Panc1 (cell line): ENCODE measurements around the gene DIS3L2. TPM values are rescaled to one million over a fixed set of nuclear protein-coding genes. Genes with fewer than 3 reads are reported as not detected.

Experiments used
- ATAC-seq: fragments of 200-7000 bp; cut with Tn5 transposase; 2 replicates; pipeline ENCODE4 v1.9.1; 2020; ENCODE audit warnings: mild to moderate bottlenecking, moderate library complexity
- BruUV-seq: library from RNA; stranded (reverse); fragments of 400-500 nt; replicated peaks from 2 replicates; lab custom pipeline; 2021; lab: Mats Ljungman, UMichigan
- CTCF ChIA-PET: fragments of 300-600 bp; sonication (Branson Sonifier 250); formaldehyde crosslinking; loops from one replicate; lab custom pipeline; 2022; ENCODE audit warnings: antibody characterized with exemption; lab: Charles Lee
- POLR2A ChIA-PET: fragments of 300-600 bp; sonication (Branson Sonifier 250); formaldehyde crosslinking; loops from one replicate; lab custom pipeline; 2022; ENCODE audit warnings: antibody characterized with exemption; lab: Charles Lee
- DNase-seq: peaks from one replicate; pipeline ENCODE4 v3.0.0-alpha.2; 2010; ENCODE audit warnings: low read depth, low spot score
- H3K27ac ChIP-seq: 2 replicates; pipeline ENCODE4 v1.5.1; 2011; ENCODE audit warnings: mild to moderate bottlenecking, low read length, inconsistent platforms
- H3K27me3 ChIP-seq: fragments of 200-500 bp; sonication (Bioruptor generic); 2 replicates; pipeline ENCODE4 v1.6.0; 2014; ENCODE audit warnings: low read length, inconsistent platforms; ENCODE audit not compliant: control insufficient read depth, insufficient read depth
- H3K36me3 ChIP-seq: fragments of 200-500 bp; sonication (Bioruptor generic); 2 replicates; pipeline ENCODE4 v1.5.1; 2014; ENCODE audit warnings: inconsistent platforms, mild to moderate bottlenecking, low read length, moderate library complexity; ENCODE audit not compliant: control insufficient read depth, insufficient read depth
- H3K4me1 ChIP-seq: 2 replicates; pipeline ENCODE4 v1.5.1; 2011; ENCODE audit warnings: inconsistent platforms, mild to moderate bottlenecking, low read length, moderate library complexity; ENCODE audit not compliant: control insufficient read depth, insufficient read depth
- H3K4me3 ChIP-seq, 2 experiments: 2 replicates each; pipeline ENCODE4 v1.5.1; 2011 to 2012; ENCODE audit warnings: low read depth in 2 of 2, low read length in 2 of 2, mild to moderate bottlenecking in 2 of 2, inconsistent platforms in 1 of 2, moderate library complexity in 1 of 2
- H3K9me3 ChIP-seq: fragments of 200-500 bp; sonication (Bioruptor generic); 2 replicates; pipeline ENCODE4 v1.5.1; 2014; ENCODE audit warnings: low read depth, mild to moderate bottlenecking, inconsistent platforms, low read length, moderate library complexity; ENCODE audit not compliant: control insufficient read depth, insufficient read depth
- CTCF ChIP-seq: fragments of 450-650 bp; IDR thresholded peaks from 2 replicates; pipeline ENCODE4 v1.5.1; 2017; ENCODE audit warnings: mild to moderate bottlenecking
- POLR2AphosphoS5 ChIP-seq: IDR thresholded peaks from 2 replicates; pipeline ENCODE4 v1.6.1; 2012; ENCODE audit warnings: mild to moderate bottlenecking, low read depth, low read length, moderate library complexity
- SIN3A ChIP-seq: IDR thresholded peaks from 2 replicates; pipeline ENCODE4 v1.6.1; 2012; ENCODE audit warnings: low read depth, mild to moderate bottlenecking, low read length, moderate library complexity, borderline replicate concordance; ENCODE audit not compliant: insufficient read depth
- TCF7L2 ChIP-seq: IDR thresholded peaks from 2 replicates; pipeline ENCODE4 v1.6.1; 2011; ENCODE audit warnings: mild to moderate bottlenecking, low read depth, low read length, inconsistent platforms
- in situ Hi-C: cut with HindIII; loops from 2 replicates; pipeline ENCODE4 v1.10.0; 2016; ENCODE audit warnings: low sequenced_read_pairs, low pct_unique_long_range_greater_than_20kb
- intact Hi-C: fragments of 100-400 bp; cut with micrococcal nuclease; formaldehyde crosslinking; loops from one replicate; pipeline ENCODE4 v1.10.0; 2022; ENCODE audit not compliant: unreplicated experiment
- total RNA-seq: library from RNA; stranded (reverse); gene quantifications from one replicate; pipeline ENCODE4 v1.2.1, GENCODE V29; 2021; ENCODE audit not compliant: unreplicated experiment
- TF ChIP-seq, protein P1 (sequence below), 2 experiments: IDR thresholded peaks; 2 replicates each; pipeline ENCODE4 v1.6.1; 2011 to 2012; ENCODE audit warnings: low read depth in 2 of 2, control low read depth in 1 of 2, low read length in 1 of 2, mild to moderate bottlenecking in 1 of 2, moderate library complexity in 1 of 2; ENCODE audit not compliant: insufficient read depth in 1 of 2

The DIS3L2 gene
- total RNA-seq, 1 experiment from 2014 or later, result 28.1 TPM

- ATAC-seq (no peak), DNase-seq (no peak)
- ChIA-PET CTCF (interaction anchor here (1.5 kb wide), 1 partner anchor 305 kb away, joined by 6 read pairs; no protein-coding TSS in a partner anchor), POLR2A (no interaction called here)
- intact Hi-C loops (no loop called here), in situ Hi-C loops (no loop called here)
- no peaks in the 10 kb centered on the region for H3K36me3 ChIP-seq
- H3K4me1 ChIP-seq, result no peaks in the 10 kb centered on the region
- BruUV-seq, result no TSS peak
- H3K27me3 ChIP-seq, result no peaks in the 10 kb centered on the region
- H3K27ac ChIP-seq, result no peak overlapping the region
- no peaks in the 10 kb centered on the region for H3K9me3 ChIP-seq
- TF ChIP-seq CTCF, result peak; percentile 47
- no peak for TF ChIP-seq TCF7L2
- no peak overlapping the region for H3K4me3 ChIP-seq
Measured at GRCh38 chr2:232230560-232230959, 269.0 kb downstream of the DIS3L2 start.

GRCh38 chr2:232231554-232231953 is 270.0 kb downstream of the DIS3L2 start:
- Histone ChIP-seq H3K4me3 (no peak overlapping the region), H3K4me1 (no peaks in the 10 kb centered on the region), H3K36me3 (no peaks in the 10 kb centered on the region; the same call in 1 of the 2 replicates), H3K27ac (no peak overlapping the region), H3K27me3 (no peaks in the 10 kb centered on the region), H3K9me3 (no peaks in the 10 kb centered on the region)
- DNase-seq, result no peak
- intact Hi-C loops (no loop called here), in situ Hi-C loops (no loop called here)
- no peak for ATAC-seq
- BruUV-seq, result no TSS peak
- ChIA-PET POLR2A (no interaction called here), CTCF (interaction anchor here (1.5 kb wide), 1 partner anchor 306 kb away, joined by 6 read pairs; no protein-coding TSS in a partner anchor)
- TF ChIP-seq POLR2AphosphoS5 (no peak), TCF7L2 (no peak), CTCF (no peak), SIN3A (no peak)
- TF ChIP-seq, protein P1, sequence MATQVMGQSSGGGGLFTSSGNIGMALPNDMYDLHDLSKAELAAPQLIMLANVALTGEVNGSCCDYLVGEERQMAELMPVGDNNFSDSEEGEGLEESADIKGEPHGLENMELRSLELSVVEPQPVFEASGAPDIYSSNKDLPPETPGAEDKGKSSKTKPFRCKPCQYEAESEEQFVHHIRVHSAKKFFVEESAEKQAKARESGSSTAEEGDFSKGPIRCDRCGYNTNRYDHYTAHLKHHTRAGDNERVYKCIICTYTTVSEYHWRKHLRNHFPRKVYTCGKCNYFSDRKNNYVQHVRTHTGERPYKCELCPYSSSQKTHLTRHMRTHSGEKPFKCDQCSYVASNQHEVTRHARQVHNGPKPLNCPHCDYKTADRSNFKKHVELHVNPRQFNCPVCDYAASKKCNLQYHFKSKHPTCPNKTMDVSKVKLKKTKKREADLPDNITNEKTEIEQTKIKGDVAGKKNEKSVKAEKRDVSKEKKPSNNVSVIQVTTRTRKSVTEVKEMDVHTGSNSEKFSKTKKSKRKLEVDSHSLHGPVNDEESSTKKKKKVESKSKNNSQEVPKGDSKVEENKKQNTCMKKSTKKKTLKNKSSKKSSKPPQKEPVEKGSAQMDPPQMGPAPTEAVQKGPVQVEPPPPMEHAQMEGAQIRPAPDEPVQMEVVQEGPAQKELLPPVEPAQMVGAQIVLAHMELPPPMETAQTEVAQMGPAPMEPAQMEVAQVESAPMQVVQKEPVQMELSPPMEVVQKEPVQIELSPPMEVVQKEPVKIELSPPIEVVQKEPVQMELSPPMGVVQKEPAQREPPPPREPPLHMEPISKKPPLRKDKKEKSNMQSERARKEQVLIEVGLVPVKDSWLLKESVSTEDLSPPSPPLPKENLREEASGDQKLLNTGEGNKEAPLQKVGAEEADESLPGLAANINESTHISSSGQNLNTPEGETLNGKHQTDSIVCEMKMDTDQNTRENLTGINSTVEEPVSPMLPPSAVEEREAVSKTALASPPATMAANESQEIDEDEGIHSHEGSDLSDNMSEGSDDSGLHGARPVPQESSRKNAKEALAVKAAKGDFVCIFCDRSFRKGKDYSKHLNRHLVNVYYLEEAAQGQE (IDR thresholded peaks at IDR 0.05; ENCODE audit: insufficient read depth in 1 of 2, low read depth in 2 of 2, low read length in 1 of 2), result no peak
